GF-D8 (cell line): ENCODE measurements around the gene HTT.

Experiments
- DNase-seq: peaks from one replicate; lab custom pipeline; 2025; lab: John Stamatoyannopoulos, UW

Gene HTT

DNA sequence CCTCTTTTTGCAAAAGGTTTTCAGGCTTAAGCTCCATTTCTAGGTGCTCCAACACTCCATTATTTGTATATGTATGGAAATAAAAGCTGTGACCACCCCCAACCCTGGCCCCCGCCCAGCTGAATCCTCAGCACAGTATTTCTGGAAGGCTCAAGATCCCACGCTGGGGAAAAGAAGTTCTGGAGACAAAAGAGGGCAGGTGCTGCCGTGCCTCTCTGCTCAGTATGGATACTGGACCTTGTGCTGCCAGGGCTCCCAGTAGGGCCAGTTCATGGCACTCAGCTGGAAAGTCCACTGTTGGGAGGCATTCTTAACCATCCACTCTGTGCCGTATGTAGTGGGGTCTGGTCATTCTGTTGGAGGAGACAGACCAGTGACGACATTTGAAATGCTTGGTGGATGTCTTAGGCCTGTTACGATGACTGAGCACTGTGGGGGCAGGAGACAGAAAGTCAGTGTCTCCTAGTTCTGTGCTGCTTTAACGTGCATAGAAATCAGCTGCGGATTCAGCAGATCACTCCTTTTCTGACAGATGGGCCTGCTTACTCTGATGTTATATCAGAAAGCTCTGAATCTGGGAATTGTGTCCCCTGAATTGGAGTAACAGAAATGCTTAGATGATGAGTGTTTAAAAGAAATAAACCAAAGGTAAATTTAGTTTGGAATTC, 126.1 kb downstream of the HTT start:
- DNase-seq = no peak

DNA sequence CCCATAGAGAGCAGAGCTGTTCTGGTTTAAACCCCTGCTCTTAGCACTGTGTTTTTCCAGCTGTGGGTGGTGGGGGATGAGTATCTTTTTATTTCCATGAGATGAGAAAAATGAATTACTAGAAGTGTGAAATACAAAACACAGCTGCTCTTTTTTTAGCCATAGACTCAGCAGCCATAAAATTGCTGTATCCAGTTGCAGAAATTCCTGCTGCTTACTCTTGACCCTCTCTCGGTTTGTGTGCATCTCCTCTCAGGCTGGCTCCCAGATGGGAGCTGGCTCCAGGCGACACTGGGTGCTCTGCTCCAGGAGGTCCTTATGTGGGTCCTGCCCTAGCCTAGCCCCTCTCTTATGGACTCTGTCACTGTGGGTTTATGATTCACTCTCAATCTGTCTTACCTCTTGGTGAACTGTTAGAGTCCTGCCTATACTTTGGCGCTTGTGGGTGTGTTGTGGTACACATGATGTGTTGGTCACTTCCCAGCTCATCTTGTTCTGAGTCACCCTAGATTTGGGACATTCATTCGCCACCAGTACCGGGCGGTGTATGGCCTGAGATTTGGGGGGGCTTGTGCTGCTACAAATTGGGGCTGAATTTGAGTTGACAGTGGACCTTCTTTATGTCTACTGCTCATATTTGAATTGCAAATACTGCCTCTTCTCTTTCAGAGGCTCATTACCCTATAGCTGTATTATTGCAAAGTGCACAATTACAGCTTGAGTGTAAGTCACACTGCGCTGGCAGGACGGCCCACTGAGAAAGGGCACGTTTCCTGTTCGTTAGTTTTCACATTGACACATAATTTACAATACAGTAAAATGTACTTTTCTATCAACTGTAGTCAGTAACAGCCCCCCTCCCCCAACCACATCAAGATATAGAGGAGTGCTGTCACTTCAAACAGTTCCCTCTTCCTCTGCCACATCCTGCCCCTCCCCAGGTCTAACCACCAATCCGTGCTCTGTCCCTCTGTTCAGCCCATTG, 127.5 kb downstream of the HTT start:
- DNase-seq = no peak

- DNase-seq = no peak
Measured at GRCh38 chr4:3202836-3203820, 128.6 kb downstream of the HTT start.

GRCh38 chr4:3203971-3204431, 129.5 kb downstream of the HTT start:
- no peak for DNase-seq

GRCh38 chr4:3205995-3206394, 131.5 kb downstream of the HTT start:
- DNase-seq = no peak

DNA sequence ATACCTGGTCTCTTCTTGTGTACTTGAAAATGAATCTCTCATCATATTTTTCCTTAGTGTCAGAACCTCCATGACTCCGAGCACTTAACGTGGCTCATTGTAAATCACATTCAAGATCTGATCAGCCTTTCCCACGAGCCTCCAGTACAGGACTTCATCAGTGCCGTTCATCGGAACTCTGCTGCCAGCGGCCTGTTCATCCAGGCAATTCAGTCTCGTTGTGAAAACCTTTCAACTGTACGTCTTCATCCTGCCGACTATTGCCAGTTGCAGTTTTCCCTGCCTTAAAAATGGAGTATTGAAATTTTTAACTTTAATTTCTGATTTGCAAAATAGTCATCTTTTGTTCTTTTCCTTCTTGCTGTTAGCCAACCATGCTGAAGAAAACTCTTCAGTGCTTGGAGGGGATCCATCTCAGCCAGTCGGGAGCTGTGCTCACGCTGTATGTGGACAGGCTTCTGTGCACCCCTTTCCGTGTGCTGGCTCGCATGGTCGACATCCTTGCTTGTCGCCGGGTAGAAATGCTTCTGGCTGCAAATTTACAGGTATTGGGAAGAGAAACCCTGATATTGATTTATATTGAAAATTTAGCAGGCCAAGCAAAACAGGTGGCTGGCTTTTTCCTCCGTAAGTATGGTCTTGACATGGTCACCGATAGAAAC, 132.1 kb downstream of the HTT start:
- no peak for DNase-seq

DNA sequence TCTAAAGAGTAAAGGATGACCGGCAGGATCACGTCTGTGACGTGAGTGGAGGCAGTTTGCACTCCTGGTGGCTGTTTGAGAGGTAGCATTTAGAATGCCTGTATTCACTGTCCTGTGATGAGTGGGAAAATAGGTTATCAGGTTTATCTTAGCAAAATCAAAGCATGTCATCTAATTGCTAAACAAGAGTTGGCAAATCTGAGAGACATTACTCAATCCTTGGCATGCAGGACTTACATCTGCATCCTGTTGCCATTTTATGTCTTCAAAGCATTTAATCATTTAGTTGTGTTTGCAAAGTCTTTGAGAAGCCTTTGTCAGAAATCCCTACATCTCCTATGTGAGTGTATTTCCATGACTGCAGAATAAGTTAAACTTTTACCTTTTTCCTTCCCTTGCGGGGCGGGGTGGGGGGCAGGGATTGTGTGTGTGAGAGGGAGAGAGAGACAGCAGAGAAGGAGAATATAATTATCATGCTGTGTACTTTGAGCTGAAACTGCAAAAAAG, 133.1 kb downstream of the HTT start:
- peak; percentile 4 for DNase-seq

DNA sequence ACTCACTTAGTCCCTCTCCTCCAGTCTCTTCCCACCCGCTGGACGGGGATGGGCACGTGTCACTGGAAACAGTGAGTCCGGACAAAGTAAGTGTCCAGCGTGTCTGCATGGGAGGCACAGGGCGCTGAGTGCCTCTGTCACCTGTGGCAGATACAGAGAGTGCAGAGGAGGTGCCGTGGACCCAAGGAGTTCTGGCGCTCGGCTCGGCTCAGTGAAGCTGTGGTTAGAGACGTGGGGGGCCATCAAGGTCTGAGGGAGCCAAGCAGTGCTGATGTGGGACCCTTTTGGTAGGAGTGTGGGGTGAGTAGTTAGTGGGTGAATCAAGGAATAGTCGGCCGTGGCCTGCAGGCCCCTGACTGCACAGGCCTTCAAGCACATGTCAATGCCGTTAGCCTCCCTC, 134.3 kb downstream of the HTT start:
- DNase-seq = no peak

DNA sequence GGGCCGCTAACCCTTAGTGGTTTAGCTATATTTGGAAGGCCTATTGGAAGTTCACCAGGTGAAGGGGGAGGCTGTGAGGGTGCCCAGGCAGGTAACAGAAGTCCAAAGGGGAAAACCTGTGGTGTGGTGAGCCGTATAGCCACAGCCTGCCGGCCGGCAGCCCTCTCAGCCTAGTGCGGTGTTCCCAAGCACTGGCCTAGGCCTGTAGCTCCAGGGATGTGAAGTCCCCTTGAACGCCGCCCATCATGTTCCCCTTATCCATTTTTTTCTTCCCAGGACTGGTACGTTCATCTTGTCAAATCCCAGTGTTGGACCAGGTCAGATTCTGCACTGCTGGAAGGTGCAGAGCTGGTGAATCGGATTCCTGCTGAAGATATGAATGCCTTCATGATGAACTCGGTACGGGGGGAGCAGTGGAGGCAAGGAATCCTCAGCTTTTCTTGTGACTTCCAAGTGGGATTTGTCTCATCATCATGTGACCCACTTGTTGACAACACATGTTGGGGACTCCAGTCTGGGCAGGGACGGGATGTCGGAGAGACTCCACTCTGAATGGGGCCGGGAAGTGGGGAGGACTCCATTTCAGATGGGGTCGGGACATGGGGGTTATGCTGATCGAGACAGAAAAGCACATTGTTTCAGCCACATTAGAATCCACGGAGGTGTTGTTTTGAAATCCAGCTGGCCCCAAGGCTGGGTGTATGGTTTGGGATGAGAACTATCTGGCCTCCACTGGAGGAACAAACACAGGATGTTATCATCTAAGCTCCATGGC, 135.3 kb downstream of the HTT start:
- no peak for DNase-seq

- no peak for DNase-seq
Measured at GRCh38 chr4:3210467-3210866, 136.0 kb downstream of the HTT start.

- DNase-seq = no peak
Measured at GRCh38 chr4:3211866-3212265, 137.4 kb downstream of the HTT start.

DNA sequence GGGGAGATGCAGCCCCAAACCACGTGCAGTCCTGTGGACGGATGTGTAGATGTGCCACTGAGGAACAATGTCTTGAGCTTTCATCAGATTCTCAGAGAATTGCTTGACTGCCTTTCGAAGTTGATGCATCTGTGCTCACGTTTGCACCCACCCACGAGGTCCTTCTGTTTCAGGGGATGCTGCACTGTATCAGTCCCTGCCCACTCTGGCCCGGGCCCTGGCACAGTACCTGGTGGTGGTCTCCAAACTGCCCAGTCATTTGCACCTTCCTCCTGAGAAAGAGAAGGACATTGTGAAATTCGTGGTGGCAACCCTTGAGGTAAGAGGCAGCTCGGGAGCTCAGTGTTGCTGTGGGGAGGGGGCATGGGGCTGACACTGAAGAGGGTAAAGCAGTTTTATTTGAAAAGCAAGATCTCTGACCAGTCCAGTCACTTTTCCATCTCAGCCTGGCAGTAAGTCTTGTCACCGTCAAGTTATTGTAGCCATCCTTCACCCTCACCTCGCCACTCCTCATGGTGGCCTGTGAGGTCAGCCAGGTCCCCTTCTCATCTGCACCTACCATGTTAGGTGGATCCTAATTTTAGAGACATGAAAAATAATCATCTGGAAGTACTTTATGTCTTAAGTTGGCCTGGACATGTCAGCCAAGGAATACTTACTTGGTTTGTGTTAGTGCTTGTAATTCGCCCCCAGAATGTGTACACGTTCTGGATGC, 138.1 kb downstream of the HTT start:
- no peak for DNase-seq

DNA sequence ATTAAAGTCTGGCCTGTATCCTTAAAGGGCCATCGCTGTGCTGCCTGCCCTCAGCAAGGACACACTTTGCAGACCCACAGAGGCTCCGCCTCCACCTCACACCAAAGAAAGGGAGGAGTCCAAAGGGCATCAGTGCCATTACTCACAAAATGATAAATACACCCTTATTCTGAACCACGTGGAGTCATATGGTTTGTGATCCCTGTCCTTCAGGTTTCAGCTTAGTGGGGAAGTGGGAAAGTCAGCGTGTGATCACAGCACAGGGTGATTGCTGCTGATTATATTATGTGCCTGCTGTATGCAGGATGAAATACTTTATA, 138.6 kb downstream of the HTT start:
- DNase-seq = no peak

DNA sequence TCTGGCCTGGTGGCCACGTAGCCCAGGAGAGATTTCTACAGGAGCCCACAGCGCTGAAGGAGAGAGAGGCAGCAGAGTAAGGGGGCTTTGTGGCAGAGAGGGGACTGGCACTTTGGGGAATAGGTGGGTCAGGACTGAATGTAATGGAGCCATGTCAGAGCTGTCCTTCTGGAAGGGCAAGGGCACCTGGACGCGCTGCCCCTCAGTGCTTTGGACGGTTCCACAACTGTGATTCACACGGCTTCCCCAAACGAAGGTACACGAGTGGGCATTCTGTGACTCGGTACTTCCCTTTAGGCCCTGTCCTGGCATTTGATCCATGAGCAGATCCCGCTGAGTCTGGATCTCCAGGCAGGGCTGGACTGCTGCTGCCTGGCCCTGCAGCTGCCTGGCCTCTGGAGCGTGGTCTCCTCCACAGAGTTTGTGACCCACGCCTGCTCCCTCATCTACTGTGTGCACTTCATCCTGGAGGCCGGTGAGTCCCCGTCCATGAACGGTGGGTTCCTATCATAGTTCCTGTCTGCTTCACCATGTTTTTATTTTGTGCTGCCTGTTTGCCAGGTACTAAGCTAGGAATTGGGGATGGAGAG, 139.3 kb downstream of the HTT start:
- DNase-seq = no peak

GRCh38 chr4:3215256-3215655, 140.8 kb downstream of the HTT start:
- DNase-seq = no peak

GRCh38 chr4:3215733-3216132, 141.3 kb downstream of the HTT start:
- DNase-seq = no peak

DNA sequence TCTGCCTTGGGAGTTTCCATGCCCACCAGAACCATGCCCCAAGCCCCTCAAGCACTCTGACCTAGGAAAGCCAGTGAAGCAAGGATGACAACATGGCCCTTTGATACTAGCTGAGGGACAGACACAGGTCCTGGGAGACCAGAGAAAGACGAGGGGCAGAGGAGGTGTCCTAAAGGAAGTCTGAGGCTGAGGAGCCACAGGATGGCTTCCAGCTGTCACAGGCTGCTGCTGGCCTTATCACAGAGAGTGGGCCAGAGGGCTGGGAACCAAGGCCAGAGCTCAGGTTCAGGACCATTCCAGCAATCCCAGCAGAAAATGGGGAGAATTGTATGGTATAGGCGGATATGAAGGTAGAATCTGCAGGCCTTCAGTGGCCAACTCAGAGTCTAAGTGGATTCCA, 142.8 kb downstream of the HTT start:
- DNase-seq = no peak

- no peak for DNase-seq
Measured at GRCh38 chr4:3217771-3218170, 143.3 kb downstream of the HTT start.
